Measurements from ENCODE around the gene RGS7. TPM values are rescaled to one million over a fixed set of nuclear protein-coding genes. Genes with fewer than 3 reads are reported as not detected.

RGS7 gene
- 2.8 and 4.0 TPM in 2 replicates for total RNA-seq (2014; rRNA removed; shearing (Covaris generic))

GRCh38 chr1:241356519-241357365 is at the start of gene RGS7:
Gene RGS7, minus strand, starts transcription at chr1:241357205.

Small RNA genes lying within 50 kb of the gene (small RNA-seq; reads per million reads assigned to genes)
- not detected for gene MIR3123

Other genes with a start within 250 kb of the RGS7 start
- gene FH, start 162.6 kb upstream of the RGS7 start, total RNA-seq (2014; rRNA removed; shearing (Covaris generic)) = 116 and 151 TPM in 2 replicates
- gene KMO, start 175.2 kb upstream of the RGS7 start, total RNA-seq (2014; rRNA removed; shearing (Covaris generic)) = 1.2 TPM in 1 of 2 replicates, not detected in the other